Measurements from ENCODE around the gene MEIG1. TPM values are rescaled to one million over a fixed set of nuclear protein-coding genes. Genes with fewer than 3 reads are reported as not detected.

The MEIG1 gene
- polyA plus RNA-seq (2013, experiment 1 of 2): 0.70 TPM
- polyA plus RNA-seq (2013, experiment 2 of 2): 0.95 TPM

- no peaks in the 10 kb centered on the region for H3K36me3 ChIP-seq (ENCODE audit: insufficient read depth, low read length)
- H3K27me3 ChIP-seq (ENCODE audit: insufficient read depth, low read length): no peaks in the 10 kb centered on the region
- under 1% methylated on average over 60 of the region's 60 CpGs for WGBS
Measured at GRCh38 chr10:14959221-14960057, at the start of gene MEIG1. MEIG1 (plus strand) TSS chr10:14959388; CDS start chr10:14966469, 7,081 bp downstream.

DNA sequence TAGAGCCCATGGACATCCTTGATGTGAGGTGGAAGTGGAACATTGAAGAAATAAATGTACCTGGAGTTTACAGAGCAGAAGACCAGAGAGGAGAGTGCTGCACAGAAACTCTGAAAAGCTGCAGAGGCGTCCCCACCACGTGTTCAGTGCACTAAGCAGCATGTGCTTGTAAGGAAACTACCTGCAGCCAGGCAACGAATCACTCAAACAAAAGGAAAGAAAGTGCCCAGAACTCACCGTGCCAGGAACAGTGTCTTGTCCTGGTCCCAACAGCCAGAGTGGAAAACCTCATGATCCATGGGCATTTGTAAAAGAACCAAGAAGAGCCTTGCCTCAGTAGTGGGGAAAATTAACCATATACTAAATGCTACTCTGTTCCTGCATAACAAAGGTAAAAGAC lies 48.2 kb upstream of the MEIG1 start:
- Histone ChIP-seq H3K27ac (ENCODE audit: low read depth, low read length) (no peak overlapping the region), H3K36me3 (ENCODE audit: insufficient read depth, low read length) (peaks cover 78% of the 10 kb centered on the region), H3K4me1 (ENCODE audit: insufficient read depth, low read length) (no peaks in the 10 kb centered on the region), H3K9me3 (ENCODE audit: insufficient read depth, low read depth, low read length) (peaks cover 23% of the 10 kb centered on the region), H3K27me3 (ENCODE audit: insufficient read depth, low read length) (no peaks in the 10 kb centered on the region), H3K9ac (ENCODE audit: low read depth, low read length) (no peak overlapping the region), H3K4me3 (ENCODE audit: low read length) (no peak overlapping the region)
- WGBS: 91% methylated on average over 4 of the region's 4 CpGs

More at GRCh38 chr10:14959221-14960057, at the start of gene MEIG1:
- Histone ChIP-seq H3K4me1 (ENCODE audit: insufficient read depth, low read length) (peaks cover 3% of the 10 kb centered on the region; the same call in 1 of the 2 replicates), H3K9me3 (ENCODE audit: insufficient read depth, low read depth, low read length) (no peaks in the 10 kb centered on the region), H3K27ac (ENCODE audit: low read depth, low read length) (peak within 1 kb of the TSS; percentile 96), H3K4me3 (ENCODE audit: low read length) (peak within 1 kb of the TSS; percentile 69), H3K9ac (ENCODE audit: low read depth, low read length) (peak within 1 kb of the TSS; percentile 81)

DNA sequence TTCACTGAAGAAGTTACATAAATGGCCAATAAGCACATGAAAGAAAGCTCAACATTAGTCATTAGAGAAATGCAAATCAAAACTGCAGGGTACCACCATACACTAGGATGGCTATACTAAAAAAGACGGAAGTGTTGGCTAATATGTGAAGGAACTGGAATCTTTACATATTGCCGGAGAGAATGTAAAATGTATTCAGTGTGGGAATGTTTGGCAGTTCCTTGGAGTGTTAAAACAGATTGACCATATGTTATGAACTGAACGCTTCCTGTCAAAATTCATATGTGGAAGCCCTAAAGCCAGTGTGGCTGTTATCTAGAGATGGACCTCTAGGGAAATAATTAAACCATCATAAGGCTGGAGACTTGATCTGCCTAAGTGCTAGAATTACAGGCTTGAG lies 47.4 kb upstream of the MEIG1 start:
- no peaks in the 10 kb centered on the region for H3K4me1 ChIP-seq (ENCODE audit: insufficient read depth, low read length)
- H3K36me3 ChIP-seq (ENCODE audit: insufficient read depth, low read length): peaks cover 78% of the 10 kb centered on the region
- WGBS: 94% methylated on average over 3 of the region's 3 CpGs
- no peak overlapping the region for H3K4me3 ChIP-seq (ENCODE audit: low read length)
- H3K9me3 ChIP-seq (ENCODE audit: insufficient read depth, low read depth, low read length): peaks cover 31% of the 10 kb centered on the region
- H3K9ac ChIP-seq (ENCODE audit: low read depth, low read length): no peak overlapping the region
- no peak overlapping the region for H3K27ac ChIP-seq (ENCODE audit: low read depth, low read length)
- no peaks in the 10 kb centered on the region for H3K27me3 ChIP-seq (ENCODE audit: insufficient read depth, low read length)

GRCh38 chr10:14916600-14916999 lies 42.6 kb upstream of the MEIG1 start:
- 96% methylated on average over 2 of the region's 2 CpGs for WGBS
- peaks cover 71% of the 10 kb centered on the region for H3K36me3 ChIP-seq (ENCODE audit: insufficient read depth, low read length)
- peaks cover 39% of the 10 kb centered on the region for H3K9me3 ChIP-seq (ENCODE audit: insufficient read depth, low read depth, low read length)

GRCh38 chr10:14917827-14918226 lies 41.4 kb upstream of the MEIG1 start:
- no peaks in the 10 kb centered on the region for H3K4me1 ChIP-seq (ENCODE audit: insufficient read depth, low read length)
- H3K27me3 ChIP-seq (ENCODE audit: insufficient read depth, low read length): no peaks in the 10 kb centered on the region
- H3K4me3 ChIP-seq (ENCODE audit: low read length): no peak overlapping the region
- H3K9me3 ChIP-seq (ENCODE audit: insufficient read depth, low read depth, low read length): peaks cover 39% of the 10 kb centered on the region
- H3K9ac ChIP-seq (ENCODE audit: low read depth, low read length): no peak overlapping the region
- no peak overlapping the region for H3K27ac ChIP-seq (ENCODE audit: low read depth, low read length)
- peaks cover 77% of the 10 kb centered on the region for H3K36me3 ChIP-seq (ENCODE audit: insufficient read depth, low read length)
- 92% methylated on average over 3 of the region's 3 CpGs for WGBS

More at GRCh38 chr10:14916600-14916999, 42.6 kb upstream of the MEIG1 start:
- Histone ChIP-seq H3K4me3 (ENCODE audit: low read length) (no peak overlapping the region), H3K27me3 (ENCODE audit: insufficient read depth, low read length) (no peaks in the 10 kb centered on the region), H3K27ac (ENCODE audit: low read depth, low read length) (no peak overlapping the region), H3K9ac (ENCODE audit: low read depth, low read length) (no peak overlapping the region), H3K4me1 (ENCODE audit: insufficient read depth, low read length) (no peaks in the 10 kb centered on the region)

GRCh38 chr10:14918964-14919363 lies 40.2 kb upstream of the MEIG1 start:
- WGBS: 92% methylated on average over 3 of the region's 3 CpGs
- H3K9me3 ChIP-seq (ENCODE audit: insufficient read depth, low read depth, low read length): peaks cover 33% of the 10 kb centered on the region
- H3K4me1 ChIP-seq (ENCODE audit: insufficient read depth, low read length): no peaks in the 10 kb centered on the region
- peaks cover 74% of the 10 kb centered on the region for H3K36me3 ChIP-seq (ENCODE audit: insufficient read depth, low read length)
- no peaks in the 10 kb centered on the region for H3K27me3 ChIP-seq (ENCODE audit: insufficient read depth, low read length)
- no peak overlapping the region for H3K9ac ChIP-seq (ENCODE audit: low read depth, low read length)
- H3K4me3 ChIP-seq (ENCODE audit: low read length): no peak overlapping the region
- no peak overlapping the region for H3K27ac ChIP-seq (ENCODE audit: low read depth, low read length)

DNA sequence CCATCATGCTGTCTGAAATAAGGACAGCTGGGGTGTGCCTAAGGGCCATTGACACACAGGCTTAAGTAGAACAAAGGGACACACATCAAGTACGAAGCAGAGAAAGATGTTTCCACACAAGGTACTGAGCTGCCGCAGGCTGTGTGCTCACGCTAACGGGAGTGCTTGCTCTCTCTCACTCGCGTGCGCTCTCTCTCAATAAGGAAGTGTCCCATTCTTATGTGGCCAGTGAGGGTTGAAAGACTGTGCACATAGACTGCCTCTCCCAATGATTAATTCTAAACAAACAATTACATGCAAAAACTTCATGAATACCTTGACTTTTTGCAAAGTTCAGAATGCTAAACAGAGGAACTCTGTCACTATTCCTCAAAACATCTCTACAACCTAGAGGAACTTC lies 35.2 kb upstream of the MEIG1 start:
- 96% methylated on average over 7 of the region's 7 CpGs for WGBS
- H3K9ac ChIP-seq (ENCODE audit: low read depth, low read length): no peak overlapping the region
- H3K4me1 ChIP-seq (ENCODE audit: insufficient read depth, low read length): no peaks in the 10 kb centered on the region
- H3K36me3 ChIP-seq (ENCODE audit: insufficient read depth, low read length): peaks cover 67% of the 10 kb centered on the region
- H3K27ac ChIP-seq (ENCODE audit: low read depth, low read length): no peak overlapping the region
- no peaks in the 10 kb centered on the region for H3K9me3 ChIP-seq (ENCODE audit: insufficient read depth, low read depth, low read length)
- no peaks in the 10 kb centered on the region for H3K27me3 ChIP-seq (ENCODE audit: insufficient read depth, low read length)
- no peak overlapping the region for H3K4me3 ChIP-seq (ENCODE audit: low read length)

- Histone ChIP-seq H3K4me3 (ENCODE audit: low read length) (no peak overlapping the region), H3K27ac (ENCODE audit: low read depth, low read length) (no peak overlapping the region), H3K27me3 (ENCODE audit: insufficient read depth, low read length) (no peaks in the 10 kb centered on the region), H3K9ac (ENCODE audit: low read depth, low read length) (no peak overlapping the region), H3K9me3 (ENCODE audit: insufficient read depth, low read depth, low read length) (no peaks in the 10 kb centered on the region), H3K4me1 (ENCODE audit: insufficient read depth, low read length) (no peaks in the 10 kb centered on the region), H3K36me3 (ENCODE audit: insufficient read depth, low read length) (peaks cover 57% of the 10 kb centered on the region)
- WGBS: 100% methylated on average over 2 of the region's 2 CpGs
Measured at GRCh38 chr10:14925268-14925667, 33.9 kb upstream of the MEIG1 start.

GRCh38 chr10:14926061-14926470 lies 33.1 kb upstream of the MEIG1 start:
- H3K9me3 ChIP-seq (ENCODE audit: insufficient read depth, low read depth, low read length): no peaks in the 10 kb centered on the region
- no peaks in the 10 kb centered on the region for H3K27me3 ChIP-seq (ENCODE audit: insufficient read depth, low read length)
- 94% methylated on average over 7 of the region's 8 CpGs for WGBS
- peaks cover 61% of the 10 kb centered on the region for H3K36me3 ChIP-seq (ENCODE audit: insufficient read depth, low read length)
- no peak overlapping the region for H3K27ac ChIP-seq (ENCODE audit: low read depth, low read length)
- no peaks in the 10 kb centered on the region for H3K4me1 ChIP-seq (ENCODE audit: insufficient read depth, low read length)
- H3K9ac ChIP-seq (ENCODE audit: low read depth, low read length): no peak overlapping the region
- H3K4me3 ChIP-seq (ENCODE audit: low read length): no peak overlapping the region

DNA sequence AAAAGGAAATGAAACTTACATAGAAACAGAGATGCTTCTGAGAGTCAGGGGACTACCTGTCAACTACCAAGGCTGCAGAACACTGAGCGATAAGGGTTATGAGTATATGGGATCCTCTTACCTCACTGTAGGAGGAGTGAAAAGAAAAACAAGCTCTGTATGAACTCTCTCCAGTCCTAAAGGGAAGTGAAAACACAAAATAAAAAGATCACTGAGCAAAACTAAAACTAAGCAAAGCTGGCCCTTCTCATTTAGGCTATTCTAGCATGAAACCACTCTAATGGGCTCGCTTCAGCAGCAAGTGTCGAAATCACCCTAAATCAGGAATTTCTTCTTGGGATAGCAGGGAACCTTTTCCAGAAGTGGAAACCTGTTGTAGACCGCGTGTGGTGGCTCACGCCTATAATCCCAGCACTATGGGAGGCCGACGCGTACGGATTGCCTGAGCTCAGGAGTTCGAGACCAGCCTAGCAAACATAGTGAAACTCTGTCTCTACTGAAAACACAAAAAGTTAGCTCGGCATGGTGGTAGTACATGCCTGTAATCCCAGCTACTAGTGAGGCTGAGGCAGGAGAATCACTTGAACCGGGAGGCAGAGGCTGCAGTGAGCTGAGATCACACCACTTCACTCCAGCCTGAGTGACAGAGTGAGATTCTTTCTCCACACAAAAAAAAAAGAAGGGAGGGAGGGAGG lies 32.3 kb upstream of the MEIG1 start:
- Histone ChIP-seq H3K4me3 (ENCODE audit: low read length) (no peak overlapping the region), H3K9me3 (ENCODE audit: insufficient read depth, low read depth, low read length) (no peaks in the 10 kb centered on the region), H3K4me1 (ENCODE audit: insufficient read depth, low read length) (no peaks in the 10 kb centered on the region), H3K27me3 (ENCODE audit: insufficient read depth, low read length) (no peaks in the 10 kb centered on the region), H3K36me3 (ENCODE audit: insufficient read depth, low read length) (peaks cover 61% of the 10 kb centered on the region), H3K27ac (ENCODE audit: low read depth, low read length) (no peak overlapping the region), H3K9ac (ENCODE audit: low read depth, low read length) (no peak overlapping the region)
- WGBS: 98% methylated on average over 12 of the region's 13 CpGs

- WGBS: 97% methylated on average over 8 of the region's 10 CpGs
- H3K9ac ChIP-seq (ENCODE audit: low read depth, low read length): no peak overlapping the region
- H3K27me3 ChIP-seq (ENCODE audit: insufficient read depth, low read length): no peaks in the 10 kb centered on the region
- H3K27ac ChIP-seq (ENCODE audit: low read depth, low read length): no peak overlapping the region
- peaks cover 71% of the 10 kb centered on the region for H3K36me3 ChIP-seq (ENCODE audit: insufficient read depth, low read length)
- no peaks in the 10 kb centered on the region for H3K4me1 ChIP-seq (ENCODE audit: insufficient read depth, low read length)
- no peaks in the 10 kb centered on the region for H3K9me3 ChIP-seq (ENCODE audit: insufficient read depth, low read depth, low read length)
- no peak overlapping the region for H3K4me3 ChIP-seq (ENCODE audit: low read length)
Measured at GRCh38 chr10:14930610-14931009, 28.6 kb upstream of the MEIG1 start.

Data from HUES64 (cell line).